ENCODE results near the gene DDAH2. TPM values are rescaled to one million over a fixed set of nuclear protein-coding genes. Genes with fewer than 3 reads are reported as not detected.

Gene DDAH2
- total RNA-seq, 1 experiment from 2014 or later, result 43.4 TPM

- BruUV-seq (replicated peaks), result no TSS peak
- no peaks in the 10 kb centered on the region for H4K20me1 ChIP-seq (ENCODE audit: insufficient read depth)
- ChIA-PET POLR2A (interaction anchor here (2.1 kb wide), 1 partner anchor 57 kb away, joined by 18 read pairs; the partner anchor contains the start of gene HSPA1B), CTCF (interaction anchor here (1.7 to 2.2 kb wide), 3 partner anchors 41 to 67 kb away, joined by 7 to 13 read pairs (median 10); partner anchors contain the start of genes ABHD16A, DDAH2 and HSPA1B), RAD21 (ENCODE audit: low non-redundant PET in 1 of 2, low total read pairs in 2 of 2, uncharacterized antibody in 2 of 2, unreplicated experiment in 2 of 2) (interaction anchor here in 1 of 2 experiments (0.7 to 1.4 kb wide), 3 partner anchors 29 to 89 kb away, joined by 3 to 7 read pairs (median 3); no protein-coding TSS in a partner anchor)
- TF ChIP-seq ZBTB33 (IDR thresholded peaks at IDR 0.05; ENCODE audit: extremely low read depth, insufficient replicate concordance, low read length), result no peak
- TF ChIP-seq EGR1 (IDR thresholded peaks at IDR 0.05; ENCODE audit: low read depth), result no peak
- no peak for TF ChIP-seq MAX (IDR thresholded peaks at IDR 0.05)
- no peak for TF ChIP-seq CTCF (IDR thresholded peaks at IDR 0.05 in 2 of 3, conservative IDR thresholded peaks at IDR 0.05 in 1 of 3; ENCODE audit: borderline replicate concordance in 1 of 3, insufficient read depth in 1 of 3, low read depth in 2 of 3, low read length in 2 of 3)
- TF ChIP-seq RAD21 (IDR thresholded peaks at IDR 0.05; ENCODE audit: low read depth), result no peak
- TF ChIP-seq FOSL1 (IDR thresholded peaks at IDR 0.05; ENCODE audit: low read depth), result no peak
- TF ChIP-seq SRF (IDR thresholded peaks at IDR 0.05; ENCODE audit: low read depth), result no peak
- TF ChIP-seq ELF1 (IDR thresholded peaks at IDR 0.05; ENCODE audit: borderline replicate concordance, low read depth), result no peak
- no peak for TF ChIP-seq TCF7L2 (IDR thresholded peaks at IDR 0.05; ENCODE audit: borderline replicate concordance, extremely low read depth, insufficient read depth, insufficient read length)
- TF ChIP-seq REST (IDR thresholded peaks at IDR 0.05; ENCODE audit: low read depth), result no peak
- H3K4me2 ChIP-seq (ENCODE audit: low read length), result peak overlapping the region; percentile 14; the same call in 1 of the 2 replicates
- H3K36me3 ChIP-seq (ENCODE audit: control insufficient read depth in 1 of 2, insufficient read depth in 2 of 2, low read length in 2 of 2), result no peaks in the 10 kb centered on the region
- H3K4me3 ChIP-seq (replicated peaks in 1 of 2; ENCODE audit: low read depth in 1 of 2, low read length in 2 of 2), result no peak overlapping the region
- no peaks in the 10 kb centered on the region for H3K9me2 ChIP-seq (ENCODE audit: insufficient read depth)
- no peaks in the 10 kb centered on the region for H3K79me2 ChIP-seq (ENCODE audit: insufficient read depth, low read length)
- no peaks in the 10 kb centered on the region for H3K9me3 ChIP-seq (ENCODE audit: control insufficient read depth in 1 of 2, insufficient read depth in 1 of 2, low read depth in 1 of 2, low read length in 2 of 2)
- no peaks in the 10 kb centered on the region for H3K27me3 ChIP-seq (ENCODE audit: insufficient read depth, low read length)
- H3K27ac ChIP-seq (ENCODE audit: low read depth, low read length), result no peak overlapping the region
- intact Hi-C loops (cut with micrococcal nuclease), result loop anchor here (5.0 kb wide), 1 partner anchor 1026 kb away; no protein-coding TSS in a partner anchor
- H3K9ac ChIP-seq (ENCODE audit: low read length), result no peak overlapping the region
- no peak overlapping the region for H2AFZ ChIP-seq (ENCODE audit: low read depth, low read length, poor library complexity, severe bottlenecking)
- DNase-seq (ENCODE audit: low read depth, low spot score) (no peak), ATAC-seq (no peak)
- H3K4me1 ChIP-seq (ENCODE audit: control insufficient read depth in 1 of 2, insufficient read depth in 2 of 2, low read length in 2 of 2), result peaks cover 26 to 48% of the 10 kb centered on the region in 2 experiments
These were observed 41.8 kb upstream of the DDAH2 start for GRCh38 chr6:31770860-31771259.
